Measurements from ENCODE around the gene GPC1. TPM values are rescaled to one million over a fixed set of nuclear protein-coding genes. Genes with fewer than 3 reads are reported as not detected.

Gene GPC1
- total RNA-seq, 6 experiments from 2014 or later, result 20.7 to 44.5 (median 27.8) TPM

DNA sequence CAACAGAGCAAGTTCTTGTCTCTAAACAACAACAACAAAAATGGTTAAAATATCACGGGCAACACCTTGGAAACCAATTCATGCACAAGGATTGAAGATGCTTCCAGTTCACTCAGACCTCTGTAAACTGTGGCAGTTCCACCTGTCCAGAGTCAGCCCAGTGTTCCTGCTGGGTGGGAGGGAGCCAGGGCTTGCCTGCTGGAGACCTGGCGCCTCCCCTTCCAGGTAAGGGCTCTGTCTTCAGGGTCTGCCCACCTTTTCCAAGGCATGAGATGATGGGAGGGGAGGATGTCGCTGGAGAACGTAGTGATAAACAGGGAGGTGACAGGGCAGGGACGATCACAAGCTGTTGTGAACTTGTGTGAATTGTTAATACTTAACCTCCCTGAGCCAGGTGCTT is 9.8 kb upstream of the GPC1 start:
- intact Hi-C loops (cut with DNase I), result no loop called here
- Histone ChIP-seq H3K27me3 (no peaks in the 10 kb centered on the region), H3K27ac (no peak overlapping the region), H3K9me3 (no peaks in the 10 kb centered on the region), H3K4me3 (no peak overlapping the region), H3K36me3 (no peaks in the 10 kb centered on the region), H3K4me1 (peaks cover 0 to 5% (median 0%) of the 10 kb centered on the region in 4 donors)
- ATAC-seq (no peak), DNase-seq (no peak)
- WGBS (ENCODE audit: insufficient coverage, low coverage, low lambda C conversion rate, missing lambda C conversion rate), result 56% methylated on average over 4 of the region's 5 CpGs
- TF ChIP-seq, protein P1, sequence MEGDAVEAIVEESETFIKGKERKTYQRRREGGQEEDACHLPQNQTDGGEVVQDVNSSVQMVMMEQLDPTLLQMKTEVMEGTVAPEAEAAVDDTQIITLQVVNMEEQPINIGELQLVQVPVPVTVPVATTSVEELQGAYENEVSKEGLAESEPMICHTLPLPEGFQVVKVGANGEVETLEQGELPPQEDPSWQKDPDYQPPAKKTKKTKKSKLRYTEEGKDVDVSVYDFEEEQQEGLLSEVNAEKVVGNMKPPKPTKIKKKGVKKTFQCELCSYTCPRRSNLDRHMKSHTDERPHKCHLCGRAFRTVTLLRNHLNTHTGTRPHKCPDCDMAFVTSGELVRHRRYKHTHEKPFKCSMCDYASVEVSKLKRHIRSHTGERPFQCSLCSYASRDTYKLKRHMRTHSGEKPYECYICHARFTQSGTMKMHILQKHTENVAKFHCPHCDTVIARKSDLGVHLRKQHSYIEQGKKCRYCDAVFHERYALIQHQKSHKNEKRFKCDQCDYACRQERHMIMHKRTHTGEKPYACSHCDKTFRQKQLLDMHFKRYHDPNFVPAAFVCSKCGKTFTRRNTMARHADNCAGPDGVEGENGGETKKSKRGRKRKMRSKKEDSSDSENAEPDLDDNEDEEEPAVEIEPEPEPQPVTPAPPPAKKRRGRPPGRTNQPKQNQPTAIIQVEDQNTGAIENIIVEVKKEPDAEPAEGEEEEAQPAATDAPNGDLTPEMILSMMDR (IDR thresholded peaks at IDR 0.05), result no peak

DNA sequence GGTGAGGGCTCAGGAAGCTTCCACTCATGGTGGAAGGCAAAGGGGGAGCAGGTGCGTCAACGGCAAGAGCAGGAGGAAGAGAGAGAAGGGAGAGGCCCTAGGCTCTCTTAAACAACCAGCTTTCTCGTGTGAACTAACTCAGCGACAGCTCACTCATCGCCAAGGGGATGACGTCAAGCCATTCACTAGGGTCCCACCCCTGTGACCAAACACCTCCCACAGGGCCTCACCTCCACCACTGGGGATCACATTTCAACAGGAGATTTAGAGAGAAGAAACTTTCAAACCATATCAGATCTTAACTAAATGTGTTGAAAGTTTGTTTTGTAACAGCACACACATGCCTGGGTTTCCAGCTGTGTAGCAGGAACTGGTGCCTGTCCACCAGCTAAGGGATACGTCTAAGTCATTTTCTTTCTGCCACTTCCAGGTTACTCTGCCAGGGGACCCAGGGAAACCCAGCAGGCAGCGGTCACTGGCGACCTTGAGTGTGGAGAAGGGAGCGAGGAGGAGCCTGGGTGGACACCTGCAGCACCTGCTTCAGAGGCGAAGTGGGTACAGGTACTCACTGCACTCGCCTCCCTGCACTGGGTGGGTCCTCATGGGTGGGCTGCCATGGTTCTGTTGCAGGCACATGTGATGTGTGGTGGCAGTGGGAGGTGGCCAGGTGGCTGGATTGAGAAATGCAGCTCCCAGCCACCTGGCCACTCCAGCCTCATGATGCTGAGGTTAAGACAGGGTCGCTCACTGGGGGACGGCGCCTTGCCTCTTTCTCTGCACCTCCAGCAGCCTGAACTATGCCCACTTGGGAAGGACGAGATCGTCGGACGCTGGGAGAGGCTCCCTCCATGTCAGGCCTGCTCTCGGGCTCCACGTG is 8.4 kb upstream of the GPC1 start:
- H3K9me3 ChIP-seq, result no peaks in the 10 kb centered on the region
- peaks cover 0 to 5% (median 0%) of the 10 kb centered on the region in 4 donors for H3K4me1 ChIP-seq
- H3K4me3 ChIP-seq, result no peak overlapping the region
- no peaks in the 10 kb centered on the region for H3K27me3 ChIP-seq
- intact Hi-C loops (cut with DNase I), result no loop called here
- no peak overlapping the region for H3K27ac ChIP-seq
- H3K36me3 ChIP-seq, result no peaks in the 10 kb centered on the region
- ATAC-seq (no peak), DNase-seq (peak; percentile 17 to 40 (median 31))
- TF ChIP-seq, protein P1 (IDR thresholded peaks at IDR 0.05), result no peak
- no peak for TF ChIP-seq POLR2A (IDR thresholded peaks at IDR 0.05)
- WGBS (ENCODE audit: insufficient coverage, low coverage, low lambda C conversion rate, missing lambda C conversion rate), result 53% methylated on average over 11 of the region's 21 CpGs

DNA sequence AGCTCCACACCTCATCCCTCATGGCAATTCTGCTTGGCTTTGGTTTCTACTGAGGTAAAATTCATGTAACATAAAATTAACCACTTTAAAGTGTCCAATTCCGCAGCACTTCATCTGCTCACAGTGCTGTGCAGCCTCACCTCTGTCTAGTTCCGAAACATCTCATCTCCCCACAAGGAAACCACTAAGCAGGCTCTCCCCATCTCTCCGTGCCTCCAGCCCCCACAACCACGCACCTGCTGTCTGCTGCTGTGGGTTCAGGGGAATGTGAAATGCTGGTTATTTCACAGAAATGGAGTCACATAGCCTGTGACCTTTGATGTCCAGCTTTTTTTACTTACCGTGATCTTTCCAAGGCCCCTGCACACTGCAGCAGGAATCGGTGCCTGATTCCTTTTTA is 7.7 kb upstream of the GPC1 start:
- WGBS (ENCODE audit: insufficient coverage, low coverage, low lambda C conversion rate, missing lambda C conversion rate), result 72% methylated on average over 6 of the region's 6 CpGs
- no peak for ATAC-seq

DNA sequence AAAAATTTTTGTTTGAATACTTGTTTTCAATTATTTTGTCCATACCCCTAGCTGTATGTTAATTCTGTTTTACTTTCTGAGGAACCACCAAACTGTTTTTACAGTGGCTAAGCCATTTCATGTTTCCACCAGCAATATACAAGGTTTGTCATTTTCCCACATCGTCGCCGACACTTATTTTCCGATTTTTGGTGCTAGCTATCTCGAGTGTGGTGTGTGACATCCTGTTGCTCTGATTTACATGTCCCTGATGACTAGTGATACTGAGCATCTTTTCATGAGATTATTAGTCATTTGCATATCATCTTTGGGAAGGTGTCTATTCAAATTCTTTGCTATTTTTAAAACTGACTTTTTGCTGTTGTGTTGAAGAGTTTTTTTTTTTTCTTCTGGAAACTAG is 7.2 kb upstream of the GPC1 start:
- WGBS (ENCODE audit: insufficient coverage, low coverage, low lambda C conversion rate, missing lambda C conversion rate), result 78% methylated on average over 5 of the region's 5 CpGs
- H3K27me3 ChIP-seq, result no peaks in the 10 kb centered on the region

More for the DNA sequence above, 7.7 kb upstream of the GPC1 start:
- H3K27me3 ChIP-seq, result no peaks in the 10 kb centered on the region
- peak in 1 of 3 donors; percentile 17 for DNase-seq
- H3K9me3 ChIP-seq, result no peaks in the 10 kb centered on the region
- H3K4me1 ChIP-seq, result peaks cover 0 to 5% (median 0%) of the 10 kb centered on the region in 4 donors
- TF ChIP-seq, protein P1 (IDR thresholded peaks at IDR 0.05), result no peak
- TF ChIP-seq POLR2A (IDR thresholded peaks at IDR 0.05), result no peak
- H3K4me3 ChIP-seq, result no peak overlapping the region
- no peaks in the 10 kb centered on the region for H3K36me3 ChIP-seq
- no peak overlapping the region for H3K27ac ChIP-seq
- intact Hi-C loops (cut with DNase I), result no loop called here

More for the DNA sequence above, 7.2 kb upstream of the GPC1 start:
- Histone ChIP-seq H3K4me3 (no peak overlapping the region), H3K36me3 (no peaks in the 10 kb centered on the region), H3K27ac (no peak overlapping the region), H3K4me1 (peaks cover 0 to under 1% (median 0%) of the 10 kb centered on the region in 4 donors), H3K9me3 (no peaks in the 10 kb centered on the region)
- ATAC-seq, result no peak
- DNase-seq, result no peak
- intact Hi-C loops (cut with DNase I), result no loop called here
- TF ChIP-seq POLR2A (IDR thresholded peaks at IDR 0.05), result no peak
- TF ChIP-seq, protein P1 (IDR thresholded peaks at IDR 0.05), result no peak

Measured in right lobe of liver (tissue), 6 donors.